BLaER1 treated with 17β-estradiol and CSF1 and Interleukin-3, amounts not matched to agents 10 nM and 100 nM (cell line): ENCODE measurements around the gene NOC2L.

Source experiments
- H3K27ac ChIP-seq, 11 experiments: shearing (Covaris generic); formaldehyde crosslinking; 2 replicates each; pipeline ENCODE4 v1.8.1; 2022
- H3K27me3 ChIP-seq, 11 experiments: shearing (Covaris generic); formaldehyde crosslinking; 2 replicates each; pipeline ENCODE4 v1.8.1; 2022
- H3K36me3 ChIP-seq, 11 experiments: shearing (Covaris generic); formaldehyde crosslinking; 2 replicates each; pipeline ENCODE4 v1.8.1; 2022
- H3K4me1 ChIP-seq, 10 experiments: shearing (Covaris generic); formaldehyde crosslinking; 2 replicates each; pipeline ENCODE4 v1.8.1; 2022
- H3K4me2 ChIP-seq, 11 experiments: shearing (Covaris generic); formaldehyde crosslinking; 2 replicates each; pipeline ENCODE4 v1.8.1; 2022
- H3K4me3 ChIP-seq, 10 experiments: shearing (Covaris generic); formaldehyde crosslinking; 2 replicates each; pipeline ENCODE4 v1.8.1; 2022
- H3K9ac ChIP-seq, 11 experiments: shearing (Covaris generic); formaldehyde crosslinking; 2 replicates each; pipeline ENCODE4 v1.8.1; 2022
- H3K9me3 ChIP-seq, 11 experiments: shearing (Covaris generic); formaldehyde crosslinking; replicated peaks in 1 of 11; 2 replicates each; pipeline ENCODE4 v1.8.1; 2022
- H4K20me1 ChIP-seq, 11 experiments: shearing (Covaris generic); formaldehyde crosslinking; 2 replicates each; pipeline ENCODE4 v1.8.1; 2022
- Cebpa-rat ChIP-seq, 11 experiments: shearing (Covaris generic); IDR thresholded peaks; 2 replicates each; pipeline ENCODE4 v1.8.1; 2022

Gene NOC2L

DNA sequence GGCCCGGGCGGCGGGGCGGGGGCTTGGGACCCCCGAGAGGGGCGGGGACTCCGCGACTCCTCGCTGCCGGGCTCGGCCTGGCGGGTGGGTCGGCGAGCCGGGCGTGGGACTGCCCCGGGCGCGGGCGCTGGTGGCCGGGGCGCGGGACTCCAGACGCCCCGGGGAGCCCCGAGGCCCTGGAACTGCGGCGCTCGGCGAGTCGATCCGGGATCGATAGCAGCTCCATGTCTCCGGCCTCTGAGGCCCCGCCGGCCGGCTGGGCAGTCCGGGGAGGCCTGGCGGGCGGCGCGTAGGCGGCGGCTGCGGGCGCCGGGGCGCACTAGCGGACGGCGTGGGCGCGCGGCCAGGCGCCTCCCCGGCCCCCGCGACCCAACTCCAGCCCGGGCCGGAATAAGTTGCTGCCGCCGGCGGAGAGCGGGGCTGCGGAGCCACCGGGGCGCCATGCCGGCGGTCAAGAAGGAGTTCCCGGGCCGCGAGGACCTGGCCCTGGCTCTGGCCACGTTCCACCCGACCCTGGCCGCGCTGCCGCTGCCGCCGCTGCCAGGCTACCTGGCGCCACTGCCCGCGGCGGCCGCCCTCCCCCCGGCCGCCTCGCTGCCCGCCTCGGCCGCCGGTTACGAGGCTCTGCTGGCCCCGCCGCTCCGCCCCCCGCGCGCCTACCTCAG is 34.9 kb downstream of the NOC2L start:
- peaks cover 65 to 99% (median 76%) of the 10 kb centered on the region in 11 experiments for H3K27me3 ChIP-seq
- H3K4me2 ChIP-seq, result peak overlapping the region; percentile 96 to 100 (median 99)
- peaks cover 5 to 99% (median 68%) of the 10 kb centered on the region in 11 experiments; a peak in 20 of 22 replicates for H4K20me1 ChIP-seq
- no peaks in the 10 kb centered on the region for H3K9me3 ChIP-seq
- peak overlapping the region; percentile 61 to 78 (median 66) for H3K4me3 ChIP-seq
- peaks cover 46 to 91% (median 72%) of the 10 kb centered on the region in 10 experiments for H3K4me1 ChIP-seq
- H3K36me3 ChIP-seq, result no peaks in the 10 kb centered on the region
- no peak for TF ChIP-seq Cebpa-rat (IDR thresholded peaks at IDR 0.05)
- peak overlapping the region; percentile 49 to 76 (median 65); a peak in 20 of 22 replicates for H3K9ac ChIP-seq
- H3K27ac ChIP-seq, result peak overlapping the region in 1 of 11 experiments; percentile 27; a peak in 5 of 22 replicates

DNA sequence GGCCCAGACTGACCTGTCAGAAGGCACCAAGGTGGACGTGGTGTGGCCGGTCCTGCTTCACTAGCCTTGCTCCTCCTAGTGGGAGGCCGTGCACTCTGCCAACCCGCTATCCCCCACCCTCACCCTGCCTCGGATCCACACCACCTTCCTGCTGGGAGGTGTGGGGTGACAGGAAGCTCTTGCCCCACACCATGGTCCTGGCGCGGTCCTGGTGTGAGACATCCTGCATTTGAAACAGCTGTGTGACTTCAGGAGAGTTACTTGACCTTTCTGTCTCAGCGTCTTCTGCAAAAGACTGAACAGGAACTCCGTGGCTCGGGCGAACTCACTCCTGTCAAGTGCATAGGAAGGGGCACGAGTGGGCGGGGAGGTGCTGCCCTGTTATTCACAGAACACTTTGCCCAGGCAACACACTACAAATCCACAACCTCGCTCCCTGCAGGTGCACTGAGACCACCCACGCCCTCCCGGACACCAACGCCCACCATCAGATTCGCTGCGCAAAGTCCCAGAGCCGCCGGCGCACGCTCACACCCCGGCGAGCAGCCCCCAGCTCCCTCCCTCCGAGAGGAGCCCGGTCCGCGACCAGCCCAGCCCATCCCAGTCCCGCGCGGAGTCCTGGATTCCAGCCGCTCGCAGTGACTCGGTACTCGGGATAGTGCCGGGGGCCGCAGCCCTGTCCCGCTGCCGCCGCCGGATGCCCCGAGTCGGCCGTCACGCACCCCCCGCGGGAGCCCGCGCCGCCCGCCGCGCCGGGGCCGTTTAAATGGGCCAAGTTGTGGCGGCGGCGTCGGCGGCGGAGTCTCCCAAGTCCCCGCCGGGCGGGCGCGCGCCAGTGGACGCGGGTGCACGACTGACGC is 35.7 kb downstream of the NOC2L start, which contains the start of gene SAMD11:
SAMD11 (plus strand) TSS at position 793 of the 860 bp plus-strand sequence. CDS start 509 bp downstream, outside the sequence.
- TF ChIP-seq Cebpa-rat (IDR thresholded peaks at IDR 0.05), result no peak
- Histone ChIP-seq H3K4me1 (peaks cover 46 to 92% (median 79%) of the 10 kb centered on the region in 10 experiments), H4K20me1 (peaks cover 5 to 99% (median 68%) of the 10 kb centered on the region in 11 experiments; a peak in 20 of 22 replicates), H3K27ac (peak within 1 kb of the TSS in 1 of 11 experiments; percentile 27; a peak in 5 of 22 replicates), H3K36me3 (no peaks in the 10 kb centered on the region), H3K4me2 (peak within 1 kb of the TSS; percentile 96 to 100 (median 99)), H3K27me3 (peaks cover 64 to 99% (median 69%) of the 10 kb centered on the region in 11 experiments), H3K4me3 (peak within 1 kb of the TSS; percentile 61 to 78 (median 66)), H3K9ac (peak within 1 kb of the TSS; percentile 49 to 76 (median 65); a peak in 20 of 22 replicates), H3K9me3 (no peaks in the 10 kb centered on the region)

DNA sequence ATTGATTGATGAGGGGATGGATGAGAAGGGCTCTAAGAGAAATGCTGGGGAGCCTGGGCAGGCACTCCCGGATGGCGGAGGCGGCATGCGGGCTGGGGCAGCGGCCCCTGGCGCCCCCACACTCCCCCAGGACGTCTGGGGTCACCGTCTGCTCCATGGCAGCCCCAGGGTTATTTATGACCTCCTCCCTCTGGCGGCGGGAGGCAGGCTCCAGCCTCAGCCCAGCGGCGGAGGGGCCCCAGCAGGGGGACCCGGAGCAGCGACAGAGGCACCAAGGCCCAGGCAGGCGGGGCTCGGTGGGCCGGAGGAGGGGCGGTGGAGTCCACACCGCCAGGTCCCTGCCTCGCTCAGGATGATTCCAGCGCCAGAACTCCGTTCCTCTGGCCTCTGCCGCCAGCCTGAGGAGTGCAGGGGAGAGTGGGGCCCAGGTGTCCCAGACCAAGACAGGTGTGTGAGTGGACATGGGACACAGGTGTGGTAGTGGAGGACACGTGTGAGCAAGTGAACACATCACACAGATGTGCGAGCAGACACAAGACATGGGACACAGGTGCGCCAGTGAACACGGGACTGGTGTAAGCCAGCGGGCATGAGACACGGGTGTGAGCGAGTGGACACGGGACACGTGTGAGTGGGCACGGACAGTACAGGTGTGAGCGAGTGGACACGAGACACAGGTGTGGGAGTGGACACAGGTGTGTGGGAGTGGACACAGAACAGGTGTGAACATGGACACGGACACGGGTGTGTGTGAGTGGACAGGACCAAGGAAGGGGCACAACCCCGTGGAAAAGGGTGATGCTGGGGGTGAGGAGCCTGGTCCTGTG is 37.8 kb downstream of the NOC2L start:
- Histone ChIP-seq H3K4me2 (peak overlapping the region; percentile 69 to 100 (median 99)), H3K27ac (no peak overlapping the region), H3K9ac (peak overlapping the region in 1 of 11 experiments; percentile 29; a peak in 1 of 22 replicates), H3K4me1 (peaks cover 46 to 96% (median 78%) of the 10 kb centered on the region in 10 experiments), H4K20me1 (peaks cover 5 to 99% (median 56%) of the 10 kb centered on the region in 11 experiments; a peak in 20 of 22 replicates), H3K4me3 (peak overlapping the region in 5 of 10 experiments; percentile 8 to 48 (median 22); a peak in 5 of 20 replicates), H3K9me3 (no peaks in the 10 kb centered on the region), H3K27me3 (peaks cover 46 to 100% (median 49%) of the 10 kb centered on the region in 11 experiments), H3K36me3 (no peaks in the 10 kb centered on the region)
- no peak for TF ChIP-seq Cebpa-rat (IDR thresholded peaks at IDR 0.05)

DNA sequence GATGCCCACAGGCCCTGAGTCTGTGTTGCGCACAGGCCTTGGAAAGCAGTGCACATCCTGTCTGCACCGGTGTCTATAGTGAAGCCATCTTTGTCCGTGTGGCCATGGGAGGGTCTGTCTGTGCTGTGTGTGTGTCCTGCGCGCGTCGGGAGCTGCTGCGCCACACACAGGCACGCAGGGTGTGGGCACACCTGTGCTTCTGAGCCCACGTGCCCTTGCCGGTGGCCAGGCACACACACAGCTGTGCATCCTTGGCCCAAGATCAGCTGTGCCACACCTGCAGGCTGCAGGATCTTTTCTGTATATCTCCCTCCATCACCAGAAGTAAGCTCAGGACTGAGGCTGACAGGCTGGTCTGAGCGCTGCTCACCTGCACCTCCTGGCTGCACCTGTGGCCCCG is 38.5 kb downstream of the NOC2L start:
- no peaks in the 10 kb centered on the region for H3K9me3 ChIP-seq
- H3K9ac ChIP-seq, result peak overlapping the region in 1 of 11 experiments; percentile 29; a peak in 2 of 22 replicates
- peaks cover 43 to 95% (median 76%) of the 10 kb centered on the region in 10 experiments for H3K4me1 ChIP-seq
- H3K36me3 ChIP-seq, result no peaks in the 10 kb centered on the region
- peaks cover 39 to 100% (median 42%) of the 10 kb centered on the region in 11 experiments for H3K27me3 ChIP-seq
- no peak overlapping the region for H3K27ac ChIP-seq
- H3K4me3 ChIP-seq, result peak overlapping the region in 5 of 10 experiments; percentile 8 to 48 (median 22); a peak in 3 of 20 replicates
- H4K20me1 ChIP-seq, result peaks cover 0 to 99% (median 49%) of the 10 kb centered on the region in 11 experiments; a peak in 20 of 22 replicates
- TF ChIP-seq Cebpa-rat (IDR thresholded peaks at IDR 0.05), result no peak
- H3K4me2 ChIP-seq, result peak overlapping the region; percentile 69 to 100 (median 99)

DNA sequence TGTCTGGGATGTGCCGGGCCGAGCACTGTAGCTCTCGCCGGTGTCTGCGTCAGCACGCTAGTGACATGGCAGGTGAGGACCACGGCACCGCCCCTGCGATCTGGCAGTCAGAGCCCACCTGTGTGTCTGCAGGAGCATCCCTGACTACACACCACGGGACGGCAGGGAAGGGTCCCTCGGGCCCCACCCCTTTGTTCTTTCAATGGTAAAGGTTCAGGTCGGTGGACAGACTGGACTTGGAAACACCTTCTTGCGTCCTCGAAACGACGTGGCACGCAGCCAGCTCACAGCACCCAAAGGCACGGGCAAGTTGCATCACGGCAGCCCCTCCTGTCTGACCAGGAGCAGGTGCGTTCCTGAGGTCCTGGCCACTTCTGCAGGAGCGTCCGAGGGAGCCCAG is 39.0 kb downstream of the NOC2L start:
- peaks cover 0 to 99% (median 48%) of the 10 kb centered on the region in 11 experiments; a peak in 19 of 22 replicates for H4K20me1 ChIP-seq
- no peak overlapping the region for H3K9ac ChIP-seq
- H3K27me3 ChIP-seq, result peaks cover 33 to 100% (median 37%) of the 10 kb centered on the region in 11 experiments
- H3K27ac ChIP-seq, result no peak overlapping the region
- TF ChIP-seq Cebpa-rat (IDR thresholded peaks at IDR 0.05), result no peak
- H3K4me3 ChIP-seq, result no peak overlapping the region; a peak in 1 of 20 replicates
- H3K4me1 ChIP-seq, result peaks cover 38 to 95% (median 76%) of the 10 kb centered on the region in 10 experiments
- H3K9me3 ChIP-seq, result no peaks in the 10 kb centered on the region
- no peaks in the 10 kb centered on the region for H3K36me3 ChIP-seq
- peak overlapping the region; percentile 69 to 100 (median 99); a peak in 20 of 22 replicates for H3K4me2 ChIP-seq

DNA sequence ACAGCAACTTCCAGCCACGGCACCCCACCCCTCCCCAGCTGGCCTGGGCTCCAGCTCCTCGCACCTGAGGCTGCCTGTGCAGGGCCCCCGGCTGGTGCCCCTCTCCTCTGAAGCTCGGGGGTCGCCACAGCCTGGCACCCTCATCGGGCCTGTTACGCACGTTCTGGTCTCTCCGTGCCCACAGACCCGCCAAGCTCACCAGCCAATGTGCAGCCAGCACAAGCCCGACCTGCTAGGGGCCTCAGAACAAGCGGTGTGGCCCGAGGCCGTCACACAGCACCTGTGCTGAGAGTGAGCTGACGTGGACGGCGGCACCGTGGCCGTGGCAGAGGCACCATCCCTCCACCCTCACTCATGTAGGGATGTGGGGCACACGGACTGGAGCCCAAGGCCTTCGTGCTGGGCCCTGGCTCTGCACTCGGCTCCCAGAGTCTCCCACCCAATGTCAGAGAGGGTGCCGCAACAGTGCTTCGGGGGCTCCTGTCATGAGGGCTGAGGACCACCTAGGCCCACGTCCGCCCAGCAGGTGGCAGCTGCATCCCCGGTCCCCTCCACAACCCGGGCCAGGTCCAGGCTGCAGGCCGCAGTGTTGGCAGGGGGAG is 39.7 kb downstream of the NOC2L start:
- Histone ChIP-seq H4K20me1 (peaks cover 0 to 97% (median 42%) of the 10 kb centered on the region in 11 experiments; a peak in 19 of 22 replicates), H3K36me3 (no peaks in the 10 kb centered on the region), H3K4me1 (peaks cover 35 to 95% (median 75%) of the 10 kb centered on the region in 10 experiments), H3K9ac (no peak overlapping the region), H3K27me3 (peaks cover 27 to 100% (median 30%) of the 10 kb centered on the region in 11 experiments), H3K9me3 (no peaks in the 10 kb centered on the region), H3K4me2 (peak overlapping the region in 9 of 11 experiments; percentile 99 to 100 (median 99); a peak in 15 of 22 replicates), H3K27ac (no peak overlapping the region), H3K4me3 (no peak overlapping the region)
- TF ChIP-seq Cebpa-rat (IDR thresholded peaks at IDR 0.05), result no peak

DNA sequence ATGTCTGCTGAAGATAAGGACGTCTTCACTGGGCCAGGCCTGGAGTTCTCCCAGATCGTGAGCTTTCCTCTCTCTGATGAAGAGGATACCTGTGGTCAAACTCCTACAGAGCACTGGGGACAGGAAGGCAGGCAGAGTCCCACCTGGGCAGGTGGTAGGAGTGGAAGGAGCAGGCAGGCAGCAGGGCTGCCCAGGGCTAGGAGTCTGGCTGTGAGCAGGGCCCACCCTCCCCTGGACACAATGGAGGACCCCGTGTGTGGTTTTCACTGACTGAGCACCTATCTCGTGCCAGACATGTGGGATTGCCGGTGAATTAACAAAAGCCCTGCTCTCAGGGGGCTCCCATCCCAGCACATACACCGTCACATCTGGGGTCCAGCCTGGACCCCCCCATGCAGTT is 40.2 kb downstream of the NOC2L start:
- Histone ChIP-seq H3K9me3 (no peaks in the 10 kb centered on the region), H3K4me3 (no peak overlapping the region), H3K27ac (no peak overlapping the region), H3K27me3 (peaks cover 22 to 100% (median 25%) of the 10 kb centered on the region in 11 experiments), H3K9ac (no peak overlapping the region), H4K20me1 (peaks cover 0 to 94% (median 37%) of the 10 kb centered on the region in 11 experiments; a peak in 17 of 22 replicates), H3K4me2 (peak overlapping the region in 6 of 11 experiments; percentile 99 to 100 (median 99); a peak in 11 of 22 replicates), H3K4me1 (peaks cover 33 to 96% (median 76%) of the 10 kb centered on the region in 10 experiments), H3K36me3 (no peaks in the 10 kb centered on the region)
- TF ChIP-seq Cebpa-rat (IDR thresholded peaks at IDR 0.05), result no peak
